Esophagus mucosa (tissue), 1 donor: ENCODE measurements around the gene HMX2. TPM values are rescaled to one million over a fixed set of nuclear protein-coding genes. Genes with fewer than 3 reads are reported as not detected.

Experiments
- ATAC-seq: fragments of 200-7000 bp; cut with Tn5 transposase; one replicate; pipeline ENCODE4 v1.9.1; 2020
- total RNA-seq: library from RNA; stranded (reverse); gene quantifications from one replicate; pipeline ENCODE4 v1.2.4, GENCODE V29; 2023
- donor health status: DM: yes; HTN: yes; CAD: no.

HMX2 gene
- total RNA-seq, 1 donor from 2014 or later = not detected

GRCh38 chr10:123139521-123140163 is 8.3 kb upstream of the HMX2 start:
- ATAC-seq = no peak

- ATAC-seq = no peak
These were observed 7.6 kb upstream of the HMX2 start for GRCh38 chr10:123140164-123140982.

- no peak for ATAC-seq
These were observed 6.9 kb upstream of the HMX2 start for GRCh38 chr10:123140983-123141390.

GRCh38 chr10:123141791-123142700 is 5.9 kb upstream of the HMX2 start:
- no peak for ATAC-seq

GRCh38 chr10:123142701-123143161 is 5.2 kb upstream of the HMX2 start:
- no peak for ATAC-seq

- ATAC-seq = no peak
These were observed 4.6 kb upstream of the HMX2 start for GRCh38 chr10:123143162-123143824.

GRCh38 chr10:123143825-123144168 is 4.1 kb upstream of the HMX2 start:
- ATAC-seq = no peak

GRCh38 chr10:123144697-123145541 is 3.0 kb upstream of the HMX2 start:
- ATAC-seq = no peak

- no peak for ATAC-seq
These were observed 2.4 kb upstream of the HMX2 start for GRCh38 chr10:123145542-123146012.

- ATAC-seq = no peak
These were observed 1.7 kb upstream of the HMX2 start for GRCh38 chr10:123146013-123146893.

GRCh38 chr10:123146894-123147634 is 872 bp upstream of the HMX2 start:
- ATAC-seq = no peak

GRCh38 chr10:123148414-123149161 is 652 bp downstream of the HMX2 start:
- no peak for ATAC-seq

GRCh38 chr10:123149162-123149567 is 1.2 kb downstream of the HMX2 start:
- ATAC-seq = no peak

- ATAC-seq = no peak
These were observed 1.8 kb downstream of the HMX2 start for GRCh38 chr10:123149568-123150270.

GRCh38 chr10:123150271-123150985 is 2.5 kb downstream of the HMX2 start:
- no peak for ATAC-seq

- ATAC-seq = no peak
These were observed 3.2 kb downstream of the HMX2 start for GRCh38 chr10:123150986-123151736.

- no peak for ATAC-seq
These were observed 3.8 kb downstream of the HMX2 start for GRCh38 chr10:123151737-123152135.
